ENCODE results near the gene ADGRA1. TPM values are rescaled to one million over a fixed set of nuclear protein-coding genes. Genes with fewer than 3 reads are reported as not detected.

ADGRA1 gene
- total and polyA plus RNA-seq, 2 experiments from 2014 or later, result 0.23 to 0.52 TPM

DNA sequence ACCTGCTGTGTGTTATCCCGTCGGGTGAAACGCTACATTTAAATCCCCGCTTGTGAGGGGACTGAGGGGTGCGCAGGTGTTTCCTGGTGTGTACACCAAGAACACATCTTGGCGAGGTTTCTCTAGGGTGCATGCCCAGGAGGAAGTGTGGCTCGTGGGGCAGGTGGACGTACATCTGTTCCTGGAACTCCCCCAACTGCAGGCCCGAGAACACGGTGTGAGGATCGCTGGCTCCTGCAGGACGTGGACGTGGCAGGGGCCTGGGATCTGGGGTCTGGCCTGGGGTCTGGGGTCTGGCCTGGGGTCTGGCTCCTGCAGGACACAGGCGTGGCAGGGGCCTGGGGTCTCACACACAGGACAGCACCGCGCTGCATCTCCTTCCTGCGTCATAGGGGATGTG lies 82.4 kb downstream of the ADGRA1 start:
- Histone ChIP-seq H3K27ac (ENCODE audit: low read depth) (no peak overlapping the region), H3K9me2 (ENCODE audit: insufficient read depth) (no peaks in the 10 kb centered on the region), H2AFZ (no peak overlapping the region), H3K4me2 (no peak overlapping the region), H4K20me1 (replicated peaks; ENCODE audit: insufficient read depth) (no peaks in the 10 kb centered on the region), H3F3A (replicated peaks; ENCODE audit: low read depth) (no peaks in the 10 kb centered on the region), H3K79me2 (replicated peaks; ENCODE audit: insufficient read depth) (no peaks in the 10 kb centered on the region), H3K4me1 (ENCODE audit: insufficient read depth) (no peaks in the 10 kb centered on the region), H3K27me3 (ENCODE audit: insufficient read depth) (no peaks in the 10 kb centered on the region), H3K36me3 (ENCODE audit: insufficient read depth) (no peaks in the 10 kb centered on the region; the same call in 1 of the 2 replicates), H3K4me3 (no peak overlapping the region)
- peaks cover 5% of the 10 kb centered on the region; the same call in 1 of the 3 replicates for H3K9me3 Mint-ChIP-seq
- DNase-seq (ENCODE audit: low spot score), result no peak
- H3K27me3 Mint-ChIP-seq (ENCODE audit: insufficient read depth, low read depth, poor library complexity), result peaks cover 7% of the 10 kb centered on the region
- H3K36me3 Mint-ChIP-seq (ENCODE audit: low read depth), result peaks cover 19% of the 10 kb centered on the region
- no peak overlapping the region for H3K4me3 Mint-ChIP-seq
- no peaks in the 10 kb centered on the region for H3K4me1 Mint-ChIP-seq
- no peak for ATAC-seq
- TF ChIP-seq REST (IDR thresholded peaks at IDR 0.05; ENCODE audit: unreplicated experiment) (no peak), NANOG (IDR thresholded peaks at IDR 0.05; ENCODE audit: borderline replicate concordance) (no peak), CREB1 (CRISPR knock-in tag; IDR thresholded peaks at IDR 0.05; ENCODE audit: low read depth) (no peak), EZH2phosphoT487 (IDR thresholded peaks at IDR 0.05; ENCODE audit: unreplicated experiment) (no peak), POLR2AphosphoS5 (IDR thresholded peaks at IDR 0.05; ENCODE audit: low read depth) (no peak), JUNB (IDR thresholded peaks at IDR 0.05; ENCODE audit: unreplicated experiment) (no peak), ZNF331 (CRISPR knock-in tag; IDR thresholded peaks at IDR 0.05; ENCODE audit: low read depth) (no peak), EZH2 (IDR thresholded peaks at IDR 0.05; ENCODE audit: low read depth, unreplicated experiment) (no peak), STAT1 (IDR thresholded peaks at IDR 0.05; ENCODE audit: unreplicated experiment) (no peak), CTCF (conservative IDR thresholded peaks at IDR 0.05; ENCODE audit: low read depth in 2 of 2) (no peak), ZNF114 (CRISPR knock-in tag; IDR thresholded peaks at IDR 0.05) (no peak)
- TF ChIP-seq, protein P1, sequence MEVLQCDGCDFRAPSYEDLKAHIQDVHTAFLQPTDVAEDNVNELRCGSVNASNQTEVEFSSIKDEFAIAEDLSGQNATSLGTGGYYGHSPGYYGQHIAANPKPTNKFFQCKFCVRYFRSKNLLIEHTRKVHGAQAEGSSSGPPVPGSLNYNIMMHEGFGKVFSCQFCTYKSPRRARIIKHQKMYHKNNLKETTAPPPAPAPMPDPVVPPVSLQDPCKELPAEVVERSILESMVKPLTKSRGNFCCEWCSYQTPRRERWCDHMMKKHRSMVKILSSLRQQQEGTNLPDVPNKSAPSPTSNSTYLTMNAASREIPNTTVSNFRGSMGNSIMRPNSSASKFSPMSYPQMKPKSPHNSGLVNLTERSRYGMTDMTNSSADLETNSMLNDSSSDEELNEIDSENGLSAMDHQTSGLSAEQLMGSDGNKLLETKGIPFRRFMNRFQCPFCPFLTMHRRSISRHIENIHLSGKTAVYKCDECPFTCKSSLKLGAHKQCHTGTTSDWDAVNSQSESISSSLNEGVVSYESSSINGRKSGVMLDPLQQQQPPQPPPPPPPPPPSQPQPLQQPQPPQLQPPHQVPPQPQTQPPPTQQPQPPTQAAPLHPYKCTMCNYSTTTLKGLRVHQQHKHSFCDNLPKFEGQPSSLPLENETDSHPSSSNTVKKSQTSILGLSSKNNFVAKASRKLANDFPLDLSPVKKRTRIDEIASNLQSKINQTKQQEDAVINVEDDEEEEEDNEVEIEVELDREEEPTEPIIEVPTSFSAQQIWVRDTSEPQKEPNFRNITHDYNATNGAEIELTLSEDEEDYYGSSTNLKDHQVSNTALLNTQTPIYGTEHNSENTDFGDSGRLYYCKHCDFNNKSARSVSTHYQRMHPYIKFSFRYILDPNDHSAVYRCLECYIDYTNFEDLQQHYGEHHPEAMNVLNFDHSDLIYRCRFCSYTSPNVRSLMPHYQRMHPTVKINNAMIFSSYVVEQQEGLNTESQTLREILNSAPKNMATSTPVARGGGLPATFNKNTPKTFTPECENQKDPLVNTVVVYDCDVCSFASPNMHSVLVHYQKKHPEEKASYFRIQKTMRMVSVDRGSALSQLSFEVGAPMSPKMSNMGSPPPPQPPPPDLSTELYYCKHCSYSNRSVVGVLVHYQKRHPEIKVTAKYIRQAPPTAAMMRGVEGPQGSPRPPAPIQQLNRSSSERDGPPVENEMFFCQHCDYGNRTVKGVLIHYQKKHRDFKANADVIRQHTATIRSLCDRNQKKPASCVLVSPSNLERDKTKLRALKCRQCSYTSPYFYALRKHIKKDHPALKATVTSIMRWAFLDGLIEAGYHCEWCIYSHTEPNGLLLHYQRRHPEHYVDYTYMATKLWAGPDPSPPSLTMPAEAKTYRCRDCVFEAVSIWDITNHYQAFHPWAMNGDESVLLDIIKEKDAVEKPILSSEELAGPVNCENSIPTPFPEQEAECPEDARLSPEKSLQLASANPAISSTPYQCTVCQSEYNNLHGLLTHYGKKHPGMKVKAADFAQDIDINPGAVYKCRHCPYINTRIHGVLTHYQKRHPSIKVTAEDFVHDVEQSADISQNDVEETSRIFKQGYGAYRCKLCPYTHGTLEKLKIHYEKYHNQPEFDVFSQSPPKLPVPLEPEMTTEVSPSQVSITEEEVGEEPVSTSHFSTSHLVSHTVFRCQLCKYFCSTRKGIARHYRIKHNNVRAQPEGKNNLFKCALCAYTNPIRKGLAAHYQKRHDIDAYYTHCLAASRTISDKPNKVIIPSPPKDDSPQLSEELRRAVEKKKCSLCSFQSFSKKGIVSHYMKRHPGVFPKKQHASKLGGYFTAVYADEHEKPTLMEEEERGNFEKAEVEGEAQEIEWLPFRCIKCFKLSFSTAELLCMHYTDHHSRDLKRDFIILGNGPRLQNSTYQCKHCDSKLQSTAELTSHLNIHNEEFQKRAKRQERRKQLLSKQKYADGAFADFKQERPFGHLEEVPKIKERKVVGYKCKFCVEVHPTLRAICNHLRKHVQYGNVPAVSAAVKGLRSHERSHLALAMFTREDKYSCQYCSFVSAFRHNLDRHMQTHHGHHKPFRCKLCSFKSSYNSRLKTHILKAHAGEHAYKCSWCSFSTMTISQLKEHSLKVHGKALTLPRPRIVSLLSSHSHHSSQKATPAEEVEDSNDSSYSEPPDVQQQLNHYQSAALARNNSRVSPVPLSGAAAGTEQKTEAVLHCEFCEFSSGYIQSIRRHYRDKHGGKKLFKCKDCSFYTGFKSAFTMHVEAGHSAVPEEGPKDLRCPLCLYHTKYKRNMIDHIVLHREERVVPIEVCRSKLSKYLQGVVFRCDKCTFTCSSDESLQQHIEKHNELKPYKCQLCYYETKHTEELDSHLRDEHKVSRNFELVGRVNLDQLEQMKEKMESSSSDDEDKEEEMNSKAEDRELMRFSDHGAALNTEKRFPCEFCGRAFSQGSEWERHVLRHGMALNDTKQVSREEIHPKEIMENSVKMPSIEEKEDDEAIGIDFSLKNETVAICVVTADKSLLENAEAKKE (CRISPR knock-in tag; IDR thresholded peaks at IDR 0.05), result no peak
- TF ChIP-seq, protein P2, sequence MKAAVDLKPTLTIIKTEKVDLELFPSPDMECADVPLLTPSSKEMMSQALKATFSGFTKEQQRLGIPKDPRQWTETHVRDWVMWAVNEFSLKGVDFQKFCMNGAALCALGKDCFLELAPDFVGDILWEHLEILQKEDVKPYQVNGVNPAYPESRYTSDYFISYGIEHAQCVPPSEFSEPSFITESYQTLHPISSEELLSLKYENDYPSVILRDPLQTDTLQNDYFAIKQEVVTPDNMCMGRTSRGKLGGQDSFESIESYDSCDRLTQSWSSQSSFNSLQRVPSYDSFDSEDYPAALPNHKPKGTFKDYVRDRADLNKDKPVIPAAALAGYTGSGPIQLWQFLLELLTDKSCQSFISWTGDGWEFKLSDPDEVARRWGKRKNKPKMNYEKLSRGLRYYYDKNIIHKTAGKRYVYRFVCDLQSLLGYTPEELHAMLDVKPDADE (IDR thresholded peaks at IDR 0.05), result no peak
- no peak overlapping the region for H3K27ac Mint-ChIP-seq
